HG03108 (cell line): Measurements from ENCODE around the gene TNFAIP6.
"Not testable (repeated sequence)": the region's sequence is repeated elsewhere in the genome, so short reads cannot be mapped to it uniquely, and the experiment has no call there.

Source experiments
- ATAC-seq: cut with Tn5 transposase; IDR thresholded peaks from one replicate; pipeline ENCODE4 v1.9.1; 2021; ENCODE audit warnings: moderate library complexity; ENCODE audit not compliant: unreplicated experiment

Gene TNFAIP6, protein sequence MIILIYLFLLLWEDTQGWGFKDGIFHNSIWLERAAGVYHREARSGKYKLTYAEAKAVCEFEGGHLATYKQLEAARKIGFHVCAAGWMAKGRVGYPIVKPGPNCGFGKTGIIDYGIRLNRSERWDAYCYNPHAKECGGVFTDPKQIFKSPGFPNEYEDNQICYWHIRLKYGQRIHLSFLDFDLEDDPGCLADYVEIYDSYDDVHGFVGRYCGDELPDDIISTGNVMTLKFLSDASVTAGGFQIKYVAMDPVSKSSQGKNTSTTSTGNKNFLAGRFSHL

DNA sequence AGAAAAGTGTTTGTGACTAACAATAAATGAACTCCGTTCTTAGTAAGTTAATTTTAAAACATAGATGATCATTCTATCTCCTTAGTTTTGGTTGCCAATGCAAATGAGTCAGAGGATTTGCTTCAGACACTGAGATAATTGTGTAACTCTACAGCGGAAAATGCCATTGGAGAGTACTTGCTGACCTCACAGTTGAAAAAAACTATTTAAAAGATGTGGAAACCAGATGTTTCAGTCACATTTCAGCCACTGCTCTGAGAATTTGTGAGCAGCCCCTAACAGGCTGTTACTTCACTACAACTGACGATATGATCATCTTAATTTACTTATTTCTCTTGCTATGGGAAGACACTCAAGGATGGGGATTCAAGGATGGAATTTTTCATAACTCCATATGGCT lies at the start of gene TNFAIP6:
Gene TNFAIP6 (plus strand): TSS at position 234 of the 400 bp plus-strand sequence. CDS start 75 bp downstream, at position 309.
- ATAC-seq = no peak

DNA sequence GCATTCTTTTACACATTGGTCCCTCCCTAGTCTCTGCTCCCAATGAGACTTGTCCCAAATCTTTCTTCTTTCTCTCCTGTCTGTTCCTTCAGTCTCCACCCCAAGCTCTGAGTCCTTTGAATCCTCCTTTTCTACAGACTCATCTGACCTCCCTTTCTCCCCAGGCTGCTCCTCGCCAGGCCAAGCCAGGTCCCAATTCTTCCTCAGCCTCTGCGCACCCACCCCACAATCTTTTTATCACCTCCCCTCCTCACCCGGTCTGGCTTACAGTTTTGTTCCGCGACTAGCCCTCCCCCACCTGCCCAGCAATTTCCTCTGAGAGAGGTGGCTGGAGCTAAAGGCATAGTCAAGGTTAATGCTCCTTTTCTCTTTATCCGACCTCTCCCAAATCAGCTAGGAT lies 47.1 kb upstream of the TNFAIP6 start:
- ATAC-seq = not testable (repeated sequence)

DNA sequence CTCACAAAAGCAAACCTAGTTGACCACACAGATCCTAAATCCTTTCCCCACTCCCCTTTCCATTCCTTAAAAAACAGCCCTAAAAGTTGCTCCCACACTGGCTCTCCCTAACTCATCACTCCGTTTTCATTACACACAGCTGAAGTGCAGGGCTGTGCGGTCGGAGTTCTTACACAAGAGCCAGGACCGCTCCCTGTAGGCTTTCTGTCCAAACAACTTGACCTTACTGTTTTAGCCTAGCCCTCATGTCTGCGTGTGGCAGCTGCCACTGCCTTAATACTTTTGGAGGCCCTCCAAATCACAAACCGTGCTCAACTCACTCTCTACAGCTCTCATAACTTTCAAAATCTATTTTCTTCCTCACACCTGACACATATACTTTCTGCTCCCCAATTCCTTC lies 45.0 kb upstream of the TNFAIP6 start:
- ATAC-seq = not testable (repeated sequence)

DNA sequence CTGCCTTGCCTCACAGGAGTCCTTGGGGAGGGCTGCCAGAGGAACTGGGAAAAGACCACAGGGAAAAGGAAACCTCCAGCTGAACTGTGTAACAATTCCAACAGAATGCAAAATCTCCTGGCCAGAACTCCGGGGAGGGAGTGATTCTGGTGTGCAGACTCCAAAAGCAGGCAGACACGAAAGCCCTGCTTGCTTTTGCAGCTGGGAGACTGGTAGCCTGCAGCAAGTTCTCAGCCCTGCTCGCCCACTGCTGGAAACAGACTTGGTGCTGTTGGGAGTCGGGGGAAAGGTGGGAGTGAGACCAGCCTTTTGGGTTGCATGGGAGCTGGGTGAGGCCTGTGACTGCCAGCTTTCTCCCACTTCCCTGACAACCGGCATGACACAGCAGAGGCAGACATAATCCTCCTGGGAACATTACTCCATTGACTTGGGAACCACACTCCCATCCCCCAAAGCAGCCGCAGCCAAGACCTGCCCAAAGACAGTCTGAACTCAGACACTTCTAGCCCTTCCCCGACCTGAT lies 42.0 kb upstream of the TNFAIP6 start:
- no peak for ATAC-seq

DNA sequence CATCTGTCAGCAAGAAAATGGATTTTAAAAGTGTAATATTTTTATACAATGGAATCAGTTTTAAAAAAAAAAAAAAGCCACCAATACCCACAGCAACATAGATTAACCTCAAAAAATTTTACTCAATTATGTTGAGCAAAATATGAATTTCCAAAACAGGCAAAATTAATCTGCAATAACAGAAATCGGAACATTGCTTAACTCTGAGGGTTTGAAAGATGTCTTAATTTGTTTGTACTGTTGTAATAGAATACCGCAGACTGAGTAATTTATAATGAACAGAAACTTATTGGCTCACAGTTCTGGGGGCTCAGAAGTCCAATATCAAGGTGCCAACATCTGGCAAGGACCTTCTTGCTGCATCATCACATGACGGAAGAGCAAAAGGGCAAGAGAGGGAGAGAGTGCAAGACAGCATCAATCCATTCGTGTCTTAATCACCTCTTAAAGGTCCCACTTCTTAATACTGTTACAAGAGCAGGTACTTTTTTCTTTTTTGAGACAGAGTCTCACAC lies 31.8 kb upstream of the TNFAIP6 start:
- no peak for ATAC-seq

DNA sequence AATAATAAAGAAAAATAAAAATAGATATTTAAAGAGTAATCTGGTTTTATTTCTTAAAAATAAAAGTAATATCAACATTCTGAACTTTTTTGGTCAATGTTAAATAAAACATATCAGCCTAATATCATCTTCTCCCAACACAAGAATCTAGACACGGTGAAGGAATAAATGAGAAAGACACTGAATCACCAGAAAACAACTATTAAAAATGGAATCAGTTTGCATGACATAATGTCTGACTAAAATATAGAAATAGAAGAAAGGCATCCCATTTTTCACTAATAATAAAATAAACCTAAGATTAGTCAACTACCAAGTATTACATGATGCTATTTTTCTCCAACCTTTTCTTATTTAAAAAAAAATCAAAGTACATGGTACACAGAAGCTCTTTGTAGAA lies 30.8 kb upstream of the TNFAIP6 start:
- no peak for ATAC-seq

DNA sequence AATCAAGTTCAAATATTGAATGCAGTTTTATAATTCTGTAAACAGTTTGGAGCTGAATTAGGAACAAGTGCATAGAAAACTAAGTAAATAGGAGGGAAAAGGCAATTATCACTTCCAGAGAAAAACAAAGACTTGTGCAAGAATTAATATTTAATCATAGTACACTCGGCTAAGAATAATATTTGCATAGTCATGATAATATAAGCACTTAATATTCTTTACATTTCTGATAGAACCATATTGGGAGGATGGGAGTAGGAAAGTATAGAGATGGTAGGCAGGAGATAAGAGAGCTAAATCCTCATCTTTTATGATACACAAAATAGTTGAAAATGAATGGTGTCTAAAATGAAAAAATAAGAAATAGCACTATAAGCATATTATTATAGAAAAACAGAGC lies 27.4 kb upstream of the TNFAIP6 start:
- ATAC-seq = no peak

DNA sequence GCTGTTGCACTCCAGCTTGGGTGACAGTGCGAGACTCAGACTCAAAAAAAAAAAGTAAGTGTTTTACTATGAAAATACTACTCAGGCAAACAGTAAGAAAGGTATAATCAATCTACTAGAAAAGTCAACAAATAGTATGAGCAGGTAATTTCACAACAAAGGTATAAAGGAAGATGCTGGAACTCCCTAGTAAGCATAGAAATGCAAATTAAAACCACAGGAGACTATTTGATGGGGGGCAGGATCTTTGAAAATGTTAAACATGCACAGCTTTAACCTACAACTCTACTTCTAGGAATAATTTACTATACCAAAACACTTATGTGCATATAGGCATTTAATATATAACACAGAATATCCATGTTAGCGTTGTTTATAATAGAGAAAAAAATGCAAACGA lies 24.3 kb upstream of the TNFAIP6 start:
- no peak for ATAC-seq

DNA sequence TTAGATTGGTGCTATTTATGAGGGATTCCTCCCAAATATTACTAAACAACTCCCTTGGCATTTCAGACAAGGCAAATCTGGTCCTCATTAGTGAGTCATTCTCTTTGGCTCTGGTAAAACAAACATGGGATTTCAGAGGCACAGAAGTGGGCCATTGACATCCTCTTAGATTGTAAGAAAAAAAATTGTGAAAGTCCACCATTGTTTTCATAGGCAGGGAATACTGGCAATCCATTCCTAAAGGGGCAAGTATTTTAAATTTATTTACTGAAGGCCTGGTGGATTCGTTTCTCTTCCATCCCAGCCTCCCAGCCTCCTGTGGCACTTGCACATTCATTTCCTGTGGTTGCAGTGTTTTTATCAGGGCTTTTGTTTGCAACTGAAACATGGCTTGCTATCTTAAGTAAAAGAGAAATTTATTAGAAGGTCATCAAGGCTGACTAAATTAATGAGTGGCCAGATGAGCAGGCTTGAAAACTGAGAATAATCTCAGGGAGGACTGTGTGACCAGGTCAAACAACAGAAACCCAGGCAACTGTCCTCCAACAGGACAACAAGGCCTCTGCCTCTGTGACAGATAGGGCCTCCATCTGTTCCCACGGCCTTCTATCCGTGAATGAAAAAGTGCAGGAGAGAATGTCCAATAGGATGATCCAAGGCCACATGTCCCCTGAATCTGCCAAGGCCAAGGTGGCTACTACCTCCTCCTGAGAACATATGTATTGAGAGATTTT lies 23.1 kb upstream of the TNFAIP6 start:
- ATAC-seq = no peak

DNA sequence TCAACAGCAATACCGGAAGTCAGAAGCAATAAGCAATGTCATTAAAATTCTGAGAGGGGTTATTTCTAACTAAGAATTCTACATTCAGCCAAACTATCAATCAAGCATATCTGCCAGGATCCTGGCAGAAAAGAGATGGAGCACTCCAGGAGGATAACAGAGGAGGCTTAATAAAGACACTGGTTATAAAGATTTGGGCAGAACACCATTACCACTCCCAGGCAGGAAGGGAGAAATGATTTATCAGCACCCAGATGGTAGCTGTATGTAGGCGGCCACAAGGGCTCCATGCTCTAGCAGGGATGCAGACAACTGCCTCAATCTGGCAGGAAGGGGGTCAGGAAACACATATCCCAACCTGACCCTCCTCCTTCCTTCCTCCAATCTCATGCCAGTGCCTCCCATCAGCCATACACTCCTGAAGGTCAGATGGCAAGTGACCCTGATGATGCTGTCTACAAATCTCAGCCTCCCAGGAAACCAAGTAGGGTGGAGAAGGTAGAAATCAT lies 20.5 kb upstream of the TNFAIP6 start:
- no peak for ATAC-seq

DNA sequence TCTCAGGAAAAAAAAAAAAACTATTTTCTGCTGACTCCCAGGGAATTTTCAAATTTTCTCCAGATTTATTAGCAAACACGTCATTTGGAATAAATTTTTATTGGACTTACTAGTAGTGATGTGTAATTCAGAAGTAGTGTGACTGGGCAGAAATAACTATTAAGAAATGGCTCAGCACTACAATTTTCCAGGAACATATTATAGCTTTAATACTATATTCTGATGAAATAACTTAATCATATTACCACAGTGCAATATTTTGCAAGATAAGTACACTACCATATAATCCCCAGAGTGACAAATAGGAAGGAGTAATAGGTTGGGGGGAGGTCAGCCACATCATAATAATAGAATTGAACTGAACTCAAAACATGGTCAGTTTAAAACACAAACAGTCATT lies 19.7 kb upstream of the TNFAIP6 start:
- no peak for ATAC-seq

DNA sequence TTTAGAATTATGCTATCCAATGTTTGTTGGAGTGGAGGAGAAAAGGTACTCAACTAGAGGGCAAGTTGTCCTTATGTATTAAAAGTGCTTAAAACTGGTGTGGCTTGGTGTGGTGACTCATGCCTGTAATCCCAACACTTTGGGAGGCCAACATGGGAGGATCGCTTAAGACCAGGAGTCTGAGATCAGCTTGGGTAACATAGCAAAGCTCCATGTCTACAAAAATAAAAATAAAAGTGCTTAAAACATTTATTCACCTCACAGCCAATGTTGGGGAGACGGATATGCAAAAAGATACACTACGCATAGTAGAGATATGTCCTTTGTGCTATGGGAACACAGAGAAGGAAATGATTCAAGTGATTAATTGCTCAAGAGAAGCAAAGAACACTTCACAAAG lies 19.3 kb upstream of the TNFAIP6 start:
- ATAC-seq = no peak

DNA sequence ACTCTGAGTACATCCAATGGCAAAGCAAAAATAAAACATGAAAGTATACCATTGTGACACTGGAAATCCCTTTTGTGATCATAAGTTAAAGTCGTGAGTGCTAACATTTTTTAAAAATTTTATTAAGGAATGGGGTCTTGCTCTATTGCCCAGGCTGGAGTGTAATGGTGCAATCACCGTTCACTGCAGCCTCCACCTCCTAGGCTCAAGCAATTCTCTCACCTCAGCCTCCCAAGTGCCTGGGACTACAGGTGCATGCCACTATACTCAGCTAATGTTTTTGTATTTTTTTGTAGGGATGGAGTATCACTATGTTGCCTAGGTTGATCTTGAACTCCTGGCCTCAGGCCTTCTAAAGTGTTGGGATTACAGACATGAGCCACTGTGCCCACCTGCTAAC lies 14.3 kb upstream of the TNFAIP6 start:
- no peak for ATAC-seq

DNA sequence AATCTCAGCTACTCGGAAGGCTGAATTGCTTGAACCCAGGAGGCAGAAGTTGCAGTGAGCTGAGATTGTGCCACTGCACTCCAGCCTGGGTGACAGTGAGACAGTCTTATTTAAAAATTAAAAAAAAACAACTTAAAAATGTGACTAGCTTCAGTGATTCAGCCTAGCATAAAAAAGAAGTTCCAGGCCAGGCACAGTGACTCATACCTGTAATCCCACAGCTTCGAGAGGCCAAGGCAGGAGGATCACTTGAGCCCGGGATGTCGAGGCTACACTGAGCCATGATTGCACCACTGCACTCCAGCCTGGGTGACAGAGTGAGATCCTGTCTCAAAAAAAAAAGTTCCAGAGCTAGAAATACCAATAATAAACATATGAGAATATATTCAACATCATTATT lies 13.2 kb upstream of the TNFAIP6 start:
- not testable (repeated sequence) for ATAC-seq

DNA sequence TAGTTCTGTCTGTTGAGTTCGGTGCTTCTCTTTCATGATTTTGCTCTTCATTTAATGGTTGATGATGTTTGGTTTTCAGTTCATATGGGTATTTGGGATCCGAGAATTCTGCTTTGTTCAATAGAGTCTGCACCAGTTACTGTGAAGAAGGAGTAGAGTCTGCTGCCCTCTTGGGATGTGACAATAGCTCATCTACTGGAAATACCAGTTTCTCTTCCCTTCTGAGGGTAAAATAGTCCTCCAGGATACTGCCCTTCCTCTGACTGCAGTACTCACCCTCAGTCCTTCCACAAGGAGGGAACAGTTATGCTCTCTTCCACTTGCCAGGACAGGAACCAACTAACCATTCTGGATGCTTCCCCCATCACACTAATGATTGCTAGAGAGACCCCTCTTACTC lies 12.5 kb upstream of the TNFAIP6 start:
- ATAC-seq = no peak

DNA sequence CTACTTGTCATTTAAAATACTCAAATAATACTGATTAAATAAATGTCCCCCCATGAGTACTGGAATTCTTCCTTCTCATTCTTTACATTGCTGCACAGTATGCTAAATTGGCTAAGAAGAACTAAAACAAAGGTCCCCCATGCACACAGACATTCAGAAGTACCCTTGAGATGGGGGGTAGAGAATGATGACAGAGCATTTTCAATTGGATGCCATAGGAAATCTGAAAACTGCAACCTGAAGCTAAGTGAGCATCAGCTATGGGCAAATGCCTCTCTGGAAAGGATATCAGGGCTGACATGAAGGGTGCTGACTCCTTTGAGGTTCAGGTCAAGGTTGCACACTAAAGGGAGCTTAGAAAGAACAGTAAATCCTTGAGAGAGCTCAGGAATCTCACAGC lies 10.1 kb upstream of the TNFAIP6 start:
- no peak for ATAC-seq

DNA sequence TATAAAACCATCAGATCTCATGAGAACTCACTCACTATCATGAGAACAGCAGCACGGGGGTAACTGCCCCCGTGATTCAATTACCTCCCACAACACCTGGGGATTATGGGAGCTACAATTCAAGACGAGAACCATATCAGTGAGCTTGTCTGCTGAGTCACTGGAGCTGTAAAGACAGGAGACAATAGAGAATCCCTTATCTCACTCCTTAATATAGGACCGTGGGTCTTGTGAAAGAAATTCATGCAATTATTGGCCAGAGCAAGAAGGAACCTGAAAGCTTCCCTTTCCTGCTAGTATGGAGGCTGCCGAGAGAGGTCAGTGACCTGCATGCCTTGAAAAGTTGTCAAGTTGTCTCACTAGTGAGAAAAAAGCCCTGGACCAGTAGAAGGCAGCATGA lies 9.5 kb upstream of the TNFAIP6 start:
- no peak for ATAC-seq

DNA sequence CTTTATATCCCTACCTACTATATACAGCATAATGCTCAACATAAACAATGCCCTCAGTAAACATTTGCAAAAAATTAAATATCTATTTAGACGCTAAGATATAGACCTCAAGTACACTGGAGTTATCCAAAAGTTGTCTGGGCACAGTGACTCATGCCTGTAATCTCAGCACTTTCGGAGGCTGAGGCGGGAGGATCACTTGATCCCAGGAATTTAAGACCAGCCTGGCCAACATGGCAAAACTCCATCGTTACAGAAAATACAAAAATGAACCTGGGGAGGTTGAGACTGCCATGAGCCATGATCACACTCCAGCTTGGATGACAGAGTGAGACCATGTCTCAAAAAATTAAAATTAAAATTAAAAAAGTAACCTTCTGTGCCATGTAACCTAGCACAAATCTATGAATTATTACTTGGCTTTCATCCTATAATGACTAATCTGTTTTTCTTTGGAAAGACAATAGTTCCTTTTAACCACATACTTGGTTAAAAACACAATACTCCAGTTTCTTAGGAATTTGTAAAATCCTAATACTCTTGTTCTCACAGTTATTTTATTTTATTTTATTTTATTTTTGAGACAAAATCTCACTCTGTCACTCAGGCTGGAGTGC lies 6.7 kb upstream of the TNFAIP6 start:
- ATAC-seq = no peak

DNA sequence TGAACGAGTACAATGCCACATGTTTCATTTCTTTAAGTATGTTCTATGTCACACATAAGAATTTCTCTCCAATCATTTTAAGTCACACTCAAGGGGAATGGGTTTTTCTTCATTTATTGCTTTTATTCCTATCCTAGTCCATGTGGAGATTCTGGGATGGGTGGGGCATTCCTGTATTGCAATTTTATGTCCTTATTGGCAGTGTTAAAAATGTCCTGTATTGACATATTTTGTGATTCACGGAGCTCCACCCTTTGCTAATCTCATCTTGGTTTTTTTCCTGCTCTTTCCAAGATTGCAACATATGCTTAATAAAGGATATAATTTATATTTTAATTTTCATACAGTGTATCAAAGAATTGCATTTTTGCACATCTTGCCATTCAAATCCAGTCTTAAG lies 3.4 kb upstream of the TNFAIP6 start:
- no peak for ATAC-seq

DNA sequence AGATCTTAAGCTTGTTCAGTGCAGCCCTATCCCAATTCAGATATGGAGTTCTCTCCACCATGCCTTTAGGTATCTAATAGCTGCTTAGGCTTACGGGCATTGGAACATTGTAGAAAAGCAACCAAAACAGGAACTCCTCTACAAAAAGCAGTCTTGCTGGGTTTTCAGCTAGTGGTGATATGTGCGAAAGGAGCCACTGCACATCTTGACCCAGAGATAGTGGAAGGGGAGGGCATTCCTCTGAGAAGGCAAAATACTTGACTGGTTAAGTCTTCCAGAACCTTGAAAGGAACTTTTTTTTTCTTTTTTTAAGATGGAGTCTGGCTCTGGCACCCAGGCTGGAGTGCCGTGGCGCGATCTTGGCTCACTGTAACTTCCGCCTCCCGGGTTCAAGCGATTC lies 2.6 kb upstream of the TNFAIP6 start:
- no peak for ATAC-seq

DNA sequence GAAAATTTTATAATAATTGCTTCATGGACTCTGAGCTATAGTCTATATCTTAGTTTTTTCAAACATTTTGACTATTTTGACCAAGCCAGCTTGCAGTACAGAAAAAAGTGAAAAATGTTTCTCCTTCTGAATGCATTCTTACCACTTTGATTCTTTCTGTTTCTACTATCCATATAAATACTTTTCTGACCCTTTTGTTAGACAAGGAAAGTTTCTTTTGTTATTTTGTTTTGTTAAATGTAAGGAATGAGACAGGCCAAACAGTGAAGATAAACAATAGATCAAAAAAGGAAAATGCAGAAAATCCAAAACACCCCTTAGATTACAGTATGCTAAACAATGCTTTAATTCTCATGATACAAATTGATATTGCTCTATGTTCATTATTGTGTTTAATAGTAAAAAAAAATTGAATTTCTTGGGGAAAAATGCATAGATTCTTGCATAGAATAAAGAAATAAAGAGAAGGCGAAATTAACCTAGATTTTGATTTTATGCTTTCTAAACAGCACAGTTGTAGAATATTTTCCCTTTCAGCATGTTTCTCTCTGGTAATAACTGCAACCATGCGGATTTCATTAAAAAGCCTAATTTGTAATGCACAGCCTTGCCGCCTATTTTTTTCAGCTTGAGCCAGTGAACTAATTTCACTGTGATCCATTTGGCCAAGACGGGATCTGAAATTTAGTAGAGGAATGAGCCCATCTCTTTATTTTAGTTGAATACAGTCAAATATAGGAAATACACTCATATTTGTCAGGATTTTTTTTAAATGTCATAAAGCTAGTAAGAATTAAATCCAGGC lies 976 bp downstream of the TNFAIP6 start:
- no peak for ATAC-seq
